DMS 273 (cell line): Measurements from ENCODE around the gene SPATS2L.
A peak's percentile ranks its signal among the peaks of the same experiment; 100 is the strongest.

Experiments
- DNase-seq: peaks from one replicate; lab custom pipeline; 2025; ENCODE audit not compliant: unreplicated experiment; lab: John Stamatoyannopoulos, UW

The SPATS2L gene

GRCh38 chr2:200306196-200306930 is at the start of gene SPATS2L:
Gene SPATS2L (plus strand): TSS chr2:200306693. CDS start chr2:200389245, 82,552 bp downstream.
- DNase-seq: peak; percentile 80

- no peak for DNase-seq
Observed at GRCh38 chr2:200257570-200257969, 48.9 kb upstream of the SPATS2L start.

- DNase-seq: no peak
Observed at GRCh38 chr2:200258081-200258480, 48.4 kb upstream of the SPATS2L start.

GRCh38 chr2:200258881-200259576 is 47.5 kb upstream of the SPATS2L start:
- DNase-seq: no peak

GRCh38 chr2:200259577-200259957 is 46.9 kb upstream of the SPATS2L start:
- DNase-seq: no peak

GRCh38 chr2:200262047-200262446 is 44.4 kb upstream of the SPATS2L start:
- DNase-seq: no peak

- no peak for DNase-seq
Observed at GRCh38 chr2:200263279-200263678, 43.2 kb upstream of the SPATS2L start.

- DNase-seq: no peak
Observed at GRCh38 chr2:200264631-200265030, 41.9 kb upstream of the SPATS2L start.

GRCh38 chr2:200266406-200266805 is 40.1 kb upstream of the SPATS2L start:
- DNase-seq: no peak

GRCh38 chr2:200267350-200267749 is 39.1 kb upstream of the SPATS2L start:
- no peak for DNase-seq

GRCh38 chr2:200270732-200271131 is 35.8 kb upstream of the SPATS2L start:
- DNase-seq: no peak

GRCh38 chr2:200272320-200272719 is 34.2 kb upstream of the SPATS2L start:
- DNase-seq: no peak

- no peak for DNase-seq
Observed at GRCh38 chr2:200274116-200275075, 32.1 kb upstream of the SPATS2L start.

GRCh38 chr2:200275295-200276013 is 31.0 kb upstream of the SPATS2L start:
- DNase-seq: peak; percentile 7

GRCh38 chr2:200276472-200276871 is 30.0 kb upstream of the SPATS2L start:
- DNase-seq: no peak

GRCh38 chr2:200278694-200279316 is 27.7 kb upstream of the SPATS2L start:
- DNase-seq: no peak

GRCh38 chr2:200279857-200280256 is 26.6 kb upstream of the SPATS2L start:
- DNase-seq: no peak

GRCh38 chr2:200286578-200286977 is 19.9 kb upstream of the SPATS2L start:
- no peak for DNase-seq

GRCh38 chr2:200288670-200289429 is 17.6 kb upstream of the SPATS2L start:
- no peak for DNase-seq

- DNase-seq: no peak
Observed at GRCh38 chr2:200296118-200296517, 10.4 kb upstream of the SPATS2L start.
